ENCODE data around the gene ATP6V1B1. TPM values are rescaled to one million over a fixed set of nuclear protein-coding genes. Genes with fewer than 3 reads are reported as not detected.

Gene ATP6V1B1
- total and polyA plus RNA-seq, 2 of the 13 experiments (the other 11 are each of a cell fraction or from before 2014, with no cell fraction given): 0.58 to 1.6 TPM

GRCh38 chr2:70888923-70889715 lies 46.6 kb upstream of the ATP6V1B1 start (continued):
- TF ChIP-seq CTCF (CRISPR knock-in tag; IDR thresholded peaks at IDR 0.05) (peak; percentile 52), ATF5 (CRISPR knock-in tag; IDR thresholded peaks at IDR 0.05; ENCODE audit: low read depth) (no peak), FOXP4 (CRISPR knock-in tag; IDR thresholded peaks at IDR 0.05) (no peak), RXRB (CRISPR knock-in tag; IDR thresholded peaks at IDR 0.05; ENCODE audit: borderline replicate concordance) (peak; percentile 52; the same call in 1 of the 2 replicates), ZNF224 (CRISPR knock-in tag; IDR thresholded peaks at IDR 0.05) (no peak), E2F1 (CRISPR knock-in tag; IDR thresholded peaks at IDR 0.05) (no peak), RBFOX2 (IDR thresholded peaks at IDR 0.05; ENCODE audit: low read depth, low read length) (no peak), ADNP (CRISPR knock-in tag; IDR thresholded peaks at IDR 0.05) (no peak), TERF1 (CRISPR knock-in tag; IDR thresholded peaks at IDR 0.05) (no peak), ZNF574 (CRISPR knock-in tag; IDR thresholded peaks at IDR 0.05) (0 out of 2 replicates have a peak, but pooled peaks have one; percentile 33)
- TF ChIP-seq, protein P1, sequence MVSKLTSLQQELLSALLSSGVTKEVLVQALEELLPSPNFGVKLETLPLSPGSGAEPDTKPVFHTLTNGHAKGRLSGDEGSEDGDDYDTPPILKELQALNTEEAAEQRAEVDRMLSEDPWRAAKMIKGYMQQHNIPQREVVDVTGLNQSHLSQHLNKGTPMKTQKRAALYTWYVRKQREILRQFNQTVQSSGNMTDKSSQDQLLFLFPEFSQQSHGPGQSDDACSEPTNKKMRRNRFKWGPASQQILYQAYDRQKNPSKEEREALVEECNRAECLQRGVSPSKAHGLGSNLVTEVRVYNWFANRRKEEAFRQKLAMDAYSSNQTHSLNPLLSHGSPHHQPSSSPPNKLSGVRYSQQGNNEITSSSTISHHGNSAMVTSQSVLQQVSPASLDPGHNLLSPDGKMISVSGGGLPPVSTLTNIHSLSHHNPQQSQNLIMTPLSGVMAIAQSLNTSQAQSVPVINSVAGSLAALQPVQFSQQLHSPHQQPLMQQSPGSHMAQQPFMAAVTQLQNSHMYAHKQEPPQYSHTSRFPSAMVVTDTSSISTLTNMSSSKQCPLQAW (CRISPR knock-in tag; IDR thresholded peaks at IDR 0.05): no peak

Data from HepG2 (cell line).